ENCODE measurements around the gene TLX3.

TLX3 gene

GRCh38 chr5:171306781-171307591 lies 2.1 kb upstream of the TLX3 start:
- no peak for DNase-seq

GRCh38 chr5:171307789-171308452 lies 1.1 kb upstream of the TLX3 start:
- DNase-seq, result no peak

GRCh38 chr5:171309276-171310211 lies 496 bp downstream of the TLX3 start:
- DNase-seq, result no peak

GRCh38 chr5:171310212-171310818 lies 1.3 kb downstream of the TLX3 start:
- DNase-seq, result no peak

- DNase-seq, result no peak
These were observed 1.8 kb downstream of the TLX3 start for GRCh38 chr5:171310819-171311321.

- no peak for DNase-seq
These were observed 2.5 kb downstream of the TLX3 start for GRCh38 chr5:171311322-171312077.

- no peak for DNase-seq
These were observed 3.3 kb downstream of the TLX3 start for GRCh38 chr5:171312129-171312974.

- DNase-seq, result no peak
These were observed 4.6 kb downstream of the TLX3 start for GRCh38 chr5:171313481-171314206.

GRCh38 chr5:171314728-171315385 lies 5.8 kb downstream of the TLX3 start:
- DNase-seq, result no peak

- DNase-seq, result no peak
These were observed 6.4 kb downstream of the TLX3 start for GRCh38 chr5:171315386-171315891.

GRCh38 chr5:171315925-171316257 lies 6.8 kb downstream of the TLX3 start:
- DNase-seq, result no peak

- DNase-seq, result no peak
These were observed 7.4 kb downstream of the TLX3 start for GRCh38 chr5:171316258-171317121.

GRCh38 chr5:171317230-171317629 lies 8.2 kb downstream of the TLX3 start:
- DNase-seq, result no peak

GRCh38 chr5:171318026-171318425 lies 9.0 kb downstream of the TLX3 start:
- DNase-seq, result no peak

- no peak for DNase-seq
These were observed 12.4 kb downstream of the TLX3 start for GRCh38 chr5:171321447-171321846.

GRCh38 chr5:171322527-171322926 lies 13.5 kb downstream of the TLX3 start:
- DNase-seq, result no peak

GRCh38 chr5:171323007-171323406 lies 14.0 kb downstream of the TLX3 start:
- DNase-seq, result no peak
